IPS-NIHi7 (cell line): ENCODE results near the gene NENF.
"Not testable (repeated sequence)": the region's sequence is repeated elsewhere in the genome, so short reads cannot be mapped to it uniquely, and the experiment has no call there.

Experiments
- DNase-seq: peaks from one replicate; pipeline ENCODE4 v3.0.0; 2012; ENCODE audit warnings: mixed read lengths; ENCODE audit errors: extremely low spot score

The NENF gene

DNA sequence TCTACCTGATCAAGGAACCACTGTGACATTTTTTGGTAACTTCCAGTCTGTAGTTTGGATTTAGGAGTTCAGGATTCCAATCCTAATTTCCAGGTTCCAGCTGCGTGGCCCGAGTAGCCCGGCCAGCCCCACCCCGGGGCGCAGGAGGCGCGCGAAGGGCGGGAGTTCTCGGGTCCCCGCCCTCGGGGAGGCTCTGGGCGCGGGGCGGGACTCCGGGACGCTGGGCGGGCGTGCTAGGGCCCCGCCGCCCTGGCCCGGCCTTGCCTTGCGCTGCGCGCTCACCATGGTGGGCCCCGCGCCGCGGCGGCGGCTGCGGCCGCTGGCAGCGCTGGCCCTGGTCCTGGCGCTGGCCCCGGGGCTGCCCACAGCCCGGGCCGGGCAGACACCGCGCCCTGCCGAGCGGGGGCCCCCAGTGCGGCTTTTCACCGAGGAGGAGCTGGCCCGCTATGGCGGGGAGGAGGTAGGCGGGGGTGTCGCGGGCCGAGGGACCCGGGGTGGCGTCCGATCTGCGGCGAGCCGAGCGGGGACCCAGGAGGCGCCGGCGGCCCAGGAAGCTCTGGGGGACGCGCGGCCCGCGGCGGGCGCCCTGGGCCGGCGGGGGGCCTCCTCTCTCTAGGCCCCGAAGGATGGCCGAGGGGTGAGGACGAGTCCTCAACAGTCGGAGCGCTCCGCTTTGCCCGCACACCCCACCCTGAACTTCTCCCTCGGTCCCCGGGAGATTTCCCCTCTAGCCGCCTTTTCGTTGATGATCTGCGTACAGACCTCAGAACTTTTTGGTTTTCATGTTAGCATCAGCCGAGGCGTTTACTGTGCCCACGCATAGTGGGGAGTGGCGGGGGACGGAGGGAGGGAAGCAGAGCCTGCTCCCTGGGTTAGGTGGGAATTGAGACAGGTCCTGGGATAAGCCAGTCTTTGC lies at the start of gene NENF:
NENF (plus strand) TSS at position 260 of the 916 bp plus-strand sequence; CDS start at position 284, 24 bp downstream.
- peak; percentile 92 for DNase-seq

GRCh38 chr1:212386029-212386428 lies 46.7 kb upstream of the NENF start:
- no peak for DNase-seq

- DNase-seq, result no peak
These were observed 43.6 kb upstream of the NENF start for GRCh38 chr1:212388985-212389716.

DNA sequence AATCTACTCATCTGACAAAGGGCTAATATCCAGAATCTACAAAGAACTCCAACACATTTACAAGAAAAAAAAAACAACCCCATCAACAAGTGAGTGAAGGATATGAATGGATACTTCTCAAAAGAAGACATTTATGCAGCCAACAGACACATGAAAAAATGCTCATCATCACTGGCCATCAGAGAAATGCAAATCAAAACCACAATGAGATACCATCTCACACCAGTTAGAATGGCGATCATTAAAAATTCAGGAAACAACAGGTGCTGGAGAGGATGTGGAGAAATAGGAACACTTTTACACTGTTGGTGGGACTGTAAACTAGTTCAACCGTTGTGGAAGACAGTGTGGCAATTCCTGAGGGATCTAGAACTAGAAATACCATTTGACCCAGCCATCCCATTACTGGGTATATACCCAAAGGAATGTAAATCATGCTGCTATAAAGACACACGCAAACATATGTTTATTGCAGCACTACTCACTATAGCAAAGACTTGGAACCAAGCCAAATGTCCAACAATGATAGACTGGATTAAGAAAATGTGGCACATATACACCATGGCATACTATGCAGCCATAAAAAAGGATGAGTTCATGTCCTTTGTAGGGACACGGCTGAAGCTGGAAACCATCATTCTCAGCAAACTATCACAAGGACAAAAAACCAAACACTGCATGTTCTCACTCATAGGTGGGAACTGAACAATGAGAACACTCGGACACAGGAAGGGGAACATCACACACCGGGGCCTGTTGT lies 36.9 kb upstream of the NENF start:
- DNase-seq, result not testable (repeated sequence)

DNA sequence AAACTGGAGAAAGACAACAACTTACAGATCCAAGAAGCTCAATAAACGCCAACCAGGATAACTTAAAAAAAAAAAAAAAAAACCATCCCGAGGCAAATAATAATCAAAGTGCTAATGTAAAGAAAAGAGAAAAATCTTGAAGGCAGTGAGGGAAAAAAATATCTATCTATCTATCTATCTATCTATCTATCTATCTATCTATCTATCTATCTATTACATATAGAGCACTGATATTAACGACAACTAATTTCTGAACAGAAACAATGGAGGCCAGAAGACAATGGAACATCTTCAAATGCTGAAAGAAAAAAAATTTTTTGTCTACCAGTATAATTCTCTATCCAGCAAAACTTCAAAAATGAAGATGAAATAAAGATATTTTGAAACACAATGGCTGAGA lies 36.1 kb upstream of the NENF start:
- no peak for DNase-seq

DNA sequence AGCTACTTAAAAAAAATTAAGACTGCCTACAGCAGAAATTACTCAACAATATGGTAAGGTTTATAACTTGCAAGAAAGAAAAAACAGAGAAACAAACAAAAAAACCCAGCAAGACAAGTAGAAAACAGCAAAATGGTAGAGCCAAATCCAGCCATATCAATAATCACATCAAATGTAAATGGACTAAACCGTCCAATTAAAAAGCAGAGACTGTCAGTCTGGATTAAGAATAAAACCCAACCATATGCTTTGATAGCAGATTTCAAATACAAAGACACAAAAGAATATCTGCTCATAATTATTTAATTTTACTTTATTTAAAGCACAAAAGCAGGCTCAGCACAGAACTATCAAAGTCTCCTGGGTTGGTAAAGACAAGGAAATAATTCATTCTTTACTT lies 35.5 kb upstream of the NENF start:
- DNase-seq, result no peak

DNA sequence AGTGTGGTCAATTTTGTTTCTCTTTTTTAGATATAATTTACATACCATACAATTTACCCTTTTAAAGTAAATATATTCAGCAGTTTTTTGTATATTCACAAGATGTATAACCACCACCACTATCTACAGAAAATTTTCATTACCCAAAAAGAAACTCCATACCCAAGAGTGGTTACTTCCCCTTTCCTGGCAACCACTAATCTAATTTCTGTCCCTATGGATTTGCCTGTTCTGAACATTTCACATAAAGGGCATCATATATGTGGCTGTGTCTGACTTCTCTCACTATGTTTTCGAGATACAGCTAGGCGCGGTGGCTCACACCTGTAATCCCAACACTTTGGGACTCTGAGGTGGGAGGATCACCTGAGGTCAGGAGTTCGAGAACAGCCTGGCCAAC lies 31.7 kb upstream of the NENF start:
- DNase-seq, result no peak

DNA sequence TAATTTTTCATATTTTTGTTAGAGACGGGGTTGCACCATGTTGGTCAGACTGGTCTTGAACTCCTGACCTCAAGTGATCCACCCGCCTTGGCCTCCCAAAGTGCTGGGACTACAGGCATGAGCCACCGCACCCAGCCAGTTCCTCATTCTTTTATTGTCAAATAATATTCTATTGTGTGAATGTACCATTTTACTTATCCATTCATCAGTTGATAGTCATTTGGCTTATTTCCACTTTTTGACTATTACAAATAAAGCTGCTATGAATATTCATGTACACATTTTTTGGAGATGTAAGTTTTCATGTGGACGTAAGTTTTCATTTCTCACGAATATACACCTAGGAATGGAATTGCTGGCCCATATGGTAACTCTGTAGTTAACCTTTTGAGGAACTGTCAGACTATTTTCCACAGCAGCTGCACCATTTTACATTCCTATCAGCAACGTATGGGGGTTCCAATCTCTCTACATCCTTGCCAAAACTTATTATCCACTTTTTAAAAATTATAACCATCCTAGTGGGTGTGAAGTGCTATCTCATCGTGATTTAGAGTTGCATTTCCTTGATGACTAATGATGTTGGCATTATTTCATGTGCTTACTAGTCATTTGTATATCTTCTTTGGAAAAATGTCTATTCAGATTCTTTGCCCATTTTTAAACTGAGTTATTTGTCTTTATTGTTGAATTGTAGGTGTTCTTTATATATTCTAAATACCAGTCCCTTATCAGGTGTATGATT lies 30.7 kb upstream of the NENF start:
- no peak for DNase-seq

DNA sequence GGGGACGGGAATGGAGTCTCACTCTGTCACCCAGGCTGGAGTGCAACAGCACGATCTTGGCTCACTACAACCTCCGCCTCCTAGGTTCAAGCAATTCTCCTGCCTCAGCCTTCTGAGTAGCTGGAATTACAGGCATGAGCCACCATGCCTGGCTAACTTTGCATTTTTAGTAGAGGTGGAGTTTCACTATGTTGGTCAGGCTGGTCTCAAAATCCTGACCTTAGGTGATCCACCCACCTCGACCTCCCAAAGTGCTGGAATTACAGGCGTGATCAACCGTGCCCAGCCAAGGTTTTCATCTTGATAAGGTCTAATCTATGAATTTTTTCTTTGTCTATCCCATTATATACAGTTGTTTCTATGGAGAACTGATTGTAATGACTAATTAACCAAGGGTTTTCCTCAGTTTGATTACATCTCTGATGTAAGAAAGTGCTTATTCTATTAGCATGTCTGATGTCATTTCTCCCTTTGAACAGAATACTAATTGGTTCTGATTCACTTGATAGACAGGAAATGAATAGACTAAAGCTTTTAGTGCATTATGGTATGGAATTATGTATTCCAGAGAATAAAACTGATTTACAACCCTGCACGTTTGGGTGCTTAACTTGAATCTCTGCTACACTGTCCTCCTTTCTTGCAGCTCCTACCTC lies 29.9 kb upstream of the NENF start:
- no peak for DNase-seq

DNA sequence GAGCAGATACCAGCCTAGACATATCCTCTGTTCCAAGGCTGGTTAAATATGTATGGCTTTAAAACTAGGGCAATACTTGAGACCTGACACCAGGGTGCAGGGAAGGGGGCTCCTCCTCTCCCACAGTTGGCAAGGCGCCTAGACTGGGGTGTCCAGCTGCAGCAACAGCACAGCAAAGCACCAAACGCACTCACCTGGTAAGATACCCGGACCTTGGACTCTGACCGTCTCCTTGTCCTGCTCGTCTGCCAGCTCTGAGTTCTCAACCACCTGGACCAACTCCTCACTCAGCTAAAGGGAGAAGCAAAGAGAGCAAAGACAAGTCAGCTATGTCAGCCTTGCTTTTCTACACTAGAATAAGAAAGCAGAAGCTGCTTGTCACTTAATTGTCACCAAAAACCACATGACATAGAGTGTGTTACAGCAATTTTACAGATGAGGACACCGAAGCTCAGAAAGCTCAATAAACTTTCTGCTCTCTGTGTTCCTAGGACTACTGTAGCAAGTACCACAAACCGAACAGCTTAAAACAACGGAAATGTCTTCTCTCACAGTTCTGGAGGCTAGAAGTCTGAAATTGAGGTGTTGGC lies 22.4 kb upstream of the NENF start:
- DNase-seq, result no peak

- DNase-seq, result no peak
These were observed 20.3 kb upstream of the NENF start for GRCh38 chr1:212412374-212412773.

DNA sequence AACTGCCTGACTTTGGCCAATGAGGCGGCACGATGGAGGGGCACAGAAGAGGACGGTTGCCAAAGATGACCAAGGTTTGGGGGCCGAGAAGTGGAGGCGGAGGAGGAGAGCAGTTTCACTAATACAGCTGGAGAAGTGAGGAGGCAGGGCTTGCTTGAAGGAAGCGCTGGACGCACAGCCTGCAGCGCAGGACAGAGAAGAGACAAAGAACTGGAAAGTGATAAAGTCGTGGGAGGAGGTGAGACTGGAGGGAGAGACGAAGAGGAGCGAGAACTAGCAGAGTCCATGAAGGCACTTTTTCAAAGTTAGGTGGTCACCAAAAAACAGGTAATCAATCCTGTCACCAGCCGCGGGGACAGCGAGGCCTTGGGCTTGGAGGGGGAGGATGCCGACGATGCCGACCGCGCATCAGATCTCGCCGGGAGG lies 18.8 kb upstream of the NENF start:
- DNase-seq, result peak; percentile 41

DNA sequence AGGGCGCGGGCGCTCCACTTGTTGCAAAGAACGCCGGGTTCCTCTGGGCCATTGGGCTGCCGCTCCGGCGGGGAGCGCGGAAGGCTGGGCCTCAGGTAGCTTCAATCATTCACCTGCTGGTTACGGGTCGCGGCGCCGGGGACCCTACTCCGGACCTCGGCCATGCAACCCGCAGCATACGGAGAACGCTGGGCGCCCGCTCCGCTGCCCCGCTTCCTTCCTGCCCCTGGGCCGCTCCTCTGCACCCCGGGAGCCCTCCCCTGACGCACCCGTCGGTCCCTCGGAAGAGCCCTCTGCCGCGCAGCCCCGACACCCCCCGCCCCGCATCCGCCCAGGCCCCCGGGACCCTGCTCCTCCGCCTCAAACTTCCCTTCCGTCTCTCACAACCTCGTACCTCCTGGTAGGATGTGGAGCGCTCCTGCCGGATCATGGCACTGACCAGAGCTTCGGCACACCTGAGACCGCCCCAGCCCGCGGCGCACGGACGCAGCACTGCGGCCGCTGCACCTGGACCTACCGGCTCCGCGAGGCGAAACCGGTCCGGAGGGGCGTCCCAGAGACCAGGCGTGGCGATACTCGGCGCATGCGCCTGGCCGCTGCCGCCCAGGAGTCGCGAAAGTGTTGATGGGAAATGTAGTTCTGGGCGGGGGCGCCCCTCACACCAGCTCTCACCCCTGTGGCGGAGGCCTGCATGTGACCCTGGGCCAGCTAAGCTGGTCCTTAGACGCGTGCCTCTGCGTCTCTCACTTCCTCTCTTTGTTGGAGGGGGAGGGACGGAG lies 18.2 kb upstream of the NENF start, which contains the start of gene PACC1:
PACC1 (minus strand) TSS at position 559 of the 779 bp plus-strand sequence; CDS start at position 430, 129 bp downstream.
- DNase-seq, result peak; percentile 99

DNA sequence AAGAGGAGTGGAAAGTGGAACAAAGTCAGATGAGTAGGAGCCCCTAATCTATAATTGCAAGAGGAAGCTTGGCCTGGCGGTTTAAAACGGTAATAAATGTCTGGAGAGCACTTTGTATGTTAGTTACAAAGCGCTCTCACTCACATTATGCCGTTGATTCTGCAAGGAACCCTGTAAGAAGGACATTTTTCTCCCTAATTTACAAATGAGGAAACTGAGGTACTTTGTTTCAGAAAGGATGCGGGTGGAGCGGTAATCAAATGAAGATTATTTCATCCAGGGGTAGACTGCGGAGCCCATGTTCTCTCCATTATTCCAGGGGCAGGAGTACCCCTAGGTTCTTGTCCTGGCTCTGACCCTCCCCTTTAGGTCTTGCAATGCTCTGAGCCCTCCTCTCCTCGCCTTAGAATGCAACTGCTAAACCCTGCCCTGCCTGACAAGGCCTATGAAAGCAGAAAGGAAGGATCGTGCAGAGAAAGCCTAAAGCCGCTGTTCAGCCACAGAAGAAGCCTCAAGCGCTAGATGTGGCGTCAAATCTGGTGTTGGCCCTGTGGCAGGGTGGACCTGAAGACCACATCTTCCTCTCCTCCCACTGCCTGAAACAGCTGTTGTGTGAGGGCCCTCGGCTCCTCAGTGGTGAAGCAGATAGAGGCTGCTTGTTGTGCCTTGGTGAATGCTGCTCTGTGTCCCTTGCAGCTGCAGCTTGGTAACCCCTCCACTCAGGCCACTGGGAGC lies 17.4 kb upstream of the NENF start:
- no peak for DNase-seq

DNA sequence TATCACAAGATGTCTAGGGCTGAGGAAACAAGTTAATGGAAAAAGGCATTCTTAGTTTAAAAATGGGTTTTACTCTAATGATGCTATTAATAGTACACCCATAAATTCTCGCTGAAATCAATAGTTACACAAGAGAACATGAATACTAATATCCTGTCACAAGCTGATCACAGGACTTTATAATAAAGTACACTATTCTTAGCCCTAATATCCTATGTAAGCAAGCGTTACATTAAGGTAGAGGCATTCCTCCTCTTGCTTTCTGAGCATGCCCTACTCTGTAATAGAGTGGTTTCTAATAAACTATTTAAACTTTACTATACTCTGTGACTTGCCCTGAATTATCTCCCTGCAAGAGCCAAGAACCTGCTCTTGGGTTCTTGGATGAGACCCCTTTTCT lies 11.6 kb upstream of the NENF start:
- DNase-seq, result no peak

DNA sequence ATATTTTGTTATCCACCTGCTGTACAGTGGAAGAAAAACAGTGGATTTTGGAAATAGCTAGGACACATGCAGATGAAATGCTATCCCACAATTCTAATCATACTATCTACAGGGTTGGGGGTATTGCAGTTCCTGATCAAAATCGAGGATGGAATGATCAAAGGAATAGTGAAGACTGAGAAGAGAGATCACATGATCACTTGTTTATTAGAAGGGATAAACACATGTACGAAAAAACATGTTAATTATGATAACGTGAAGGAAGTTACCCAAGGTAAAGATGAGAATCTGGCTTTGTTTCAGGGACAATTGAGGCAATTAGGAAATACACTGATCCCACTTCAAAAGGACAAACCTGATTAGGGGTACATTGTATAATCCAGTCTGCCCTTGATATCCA lies 8.8 kb upstream of the NENF start:
- DNase-seq, result no peak

- no peak for DNase-seq
These were observed 4.2 kb upstream of the NENF start for GRCh38 chr1:212428496-212428895.

DNA sequence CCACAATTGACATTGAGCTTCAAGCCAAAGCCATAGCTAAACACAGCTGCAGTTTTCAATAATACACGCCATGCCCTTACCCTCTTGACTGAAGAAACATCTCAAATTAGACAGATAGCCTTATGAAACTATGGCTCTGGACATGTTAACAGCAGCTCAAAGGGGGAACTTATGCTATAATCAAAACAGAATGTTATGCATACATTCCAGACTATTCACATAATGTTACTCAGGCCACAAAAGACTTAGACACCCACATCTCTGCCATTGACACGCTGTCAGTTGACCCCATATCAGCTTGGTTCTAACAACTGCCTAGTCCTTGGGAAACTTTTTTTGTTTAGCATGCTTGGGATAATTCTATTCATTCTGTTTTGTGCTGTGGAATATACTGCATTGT lies 2.3 kb upstream of the NENF start:
- no peak for DNase-seq

GRCh38 chr1:212430955-212431394 lies 1.7 kb upstream of the NENF start:
- no peak for DNase-seq
